IPS DF 6.9 (cell line): ENCODE results near the gene FGF14.

Source experiments
- DNase-seq: peaks from one replicate; pipeline ENCODE4 v3.0.0-alpha.2; 2013; ENCODE audit warnings: low read depth, low spot score
- H3K27ac ChIP-seq: one replicate; pipeline ENCODE4 v1.5.1; 2013; ENCODE audit warnings: low read length, control low read depth
- H3K27me3 ChIP-seq: 2 replicates; pipeline ENCODE4 v1.6.1; 2013; ENCODE audit warnings: mild to moderate bottlenecking, low read length; ENCODE audit not compliant: control insufficient read depth, insufficient read depth
- H3K36me3 ChIP-seq: 2 replicates; pipeline ENCODE4 v1.6.1; 2013; ENCODE audit warnings: low read length; ENCODE audit not compliant: control insufficient read depth, insufficient read depth
- H3K4me1 ChIP-seq: 2 replicates; pipeline ENCODE4 v1.6.1; 2013; ENCODE audit warnings: low read length; ENCODE audit not compliant: control insufficient read depth, insufficient read depth
- H3K4me3 ChIP-seq: 2 replicates; pipeline ENCODE4 v1.5.1; 2013; ENCODE audit warnings: mild to moderate bottlenecking, low read length
- H3K9me3 ChIP-seq: 2 replicates; pipeline ENCODE4 v1.6.1; 2013; ENCODE audit warnings: low read length, inconsistent platforms; ENCODE audit not compliant: control insufficient read depth, insufficient read depth
- WGBS: extraction: QIAGEN DNeasy Blood & Tissue Kit; methylation state at CpG from one replicate; pipeline ENCODE4 v1.1.7; 2013; ENCODE audit warnings: mixed read lengths, missing lambda C conversion rate; ENCODE audit not compliant: insufficient read length, insufficient coverage; 5-methylcytosine and 5-hydroxymethylcytosine counted together

The FGF14 gene

GRCh38 chr13:101917833-101918661 is 483.8 kb downstream of the FGF14 start:
- Histone ChIP-seq H3K4me3 (no peak overlapping the region; the same call in 1 of the 2 replicates), H3K36me3 (no peaks in the 10 kb centered on the region), H3K27ac (no peak overlapping the region), H3K4me1 (no peaks in the 10 kb centered on the region), H3K27me3 (peaks cover 27% of the 10 kb centered on the region), H3K9me3 (no peaks in the 10 kb centered on the region)
- DNase-seq = no peak
- no CpG with 5 or more reads among the region's 14 CpGs for WGBS

DNA sequence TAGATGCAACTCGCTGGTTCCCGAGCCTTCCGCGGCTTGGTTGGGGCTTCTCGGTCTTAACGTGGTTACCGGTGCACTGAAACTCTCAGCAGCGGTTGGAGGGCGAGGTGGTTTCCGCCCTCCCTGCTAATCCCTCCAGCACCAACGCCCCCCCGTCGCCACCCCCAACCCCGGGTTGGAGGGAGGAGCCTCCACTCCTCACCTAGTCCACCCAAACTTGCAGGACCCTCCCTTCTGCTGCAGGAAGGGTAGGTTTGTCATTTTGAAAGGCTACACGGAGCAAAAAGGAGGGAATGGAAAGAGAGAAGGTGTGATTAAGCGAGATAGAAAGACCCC is 484.4 kb downstream of the FGF14 start:
- DNase-seq = no peak
- H3K27me3 ChIP-seq = peaks cover 27% of the 10 kb centered on the region
- H3K27ac ChIP-seq = no peak overlapping the region
- no peaks in the 10 kb centered on the region for H3K4me1 ChIP-seq
- no CpG with 5 or more reads among the region's 16 CpGs for WGBS
- no peaks in the 10 kb centered on the region for H3K9me3 ChIP-seq
- no peaks in the 10 kb centered on the region for H3K36me3 ChIP-seq
- peak overlapping the region; percentile 85; the same call in 1 of the 2 replicates for H3K4me3 ChIP-seq

DNA sequence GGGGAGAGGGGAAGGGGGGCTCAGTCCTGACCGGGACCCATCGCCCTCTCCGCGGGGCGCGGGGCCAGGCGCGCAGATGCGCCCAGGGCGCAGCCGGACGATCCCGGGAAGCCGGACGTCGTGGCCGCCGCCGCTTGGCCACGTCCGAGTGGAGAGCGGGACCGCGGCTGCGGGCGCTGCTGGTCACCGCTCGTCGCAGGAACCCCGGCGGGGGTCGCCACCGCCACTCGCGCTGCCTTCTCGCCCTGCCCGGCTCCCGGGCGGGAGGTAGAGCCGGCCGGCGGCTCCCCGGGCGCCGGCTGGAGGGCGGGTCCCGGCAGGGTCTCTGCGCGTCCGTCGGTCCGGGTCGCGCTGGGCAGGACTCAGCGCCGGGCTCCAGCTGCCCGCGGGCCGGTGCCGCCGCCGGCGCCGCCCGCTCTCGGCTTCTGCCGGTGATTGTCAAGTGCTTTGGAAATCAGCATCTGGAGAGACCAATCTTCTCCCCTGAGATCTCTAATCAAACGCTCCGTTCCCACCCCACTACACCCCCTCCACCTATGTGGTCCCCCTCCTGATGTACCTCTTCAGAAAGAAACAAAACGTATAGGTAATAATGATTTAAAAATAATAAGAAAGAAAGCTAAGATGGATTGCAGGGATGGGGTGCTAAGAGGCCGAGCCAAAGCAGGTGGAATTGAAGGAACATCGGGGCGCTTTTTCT is 484.9 kb downstream of the FGF14 start:
- H3K27ac ChIP-seq = no peak overlapping the region
- H3K9me3 ChIP-seq = no peaks in the 10 kb centered on the region
- DNase-seq = no peak
- peak overlapping the region; percentile 85; the same call in 1 of the 2 replicates for H3K4me3 ChIP-seq
- no peaks in the 10 kb centered on the region for H3K4me1 ChIP-seq
- peaks cover 27% of the 10 kb centered on the region for H3K27me3 ChIP-seq
- no peaks in the 10 kb centered on the region for H3K36me3 ChIP-seq
- no CpG with 5 or more reads among the region's 73 CpGs for WGBS

DNA sequence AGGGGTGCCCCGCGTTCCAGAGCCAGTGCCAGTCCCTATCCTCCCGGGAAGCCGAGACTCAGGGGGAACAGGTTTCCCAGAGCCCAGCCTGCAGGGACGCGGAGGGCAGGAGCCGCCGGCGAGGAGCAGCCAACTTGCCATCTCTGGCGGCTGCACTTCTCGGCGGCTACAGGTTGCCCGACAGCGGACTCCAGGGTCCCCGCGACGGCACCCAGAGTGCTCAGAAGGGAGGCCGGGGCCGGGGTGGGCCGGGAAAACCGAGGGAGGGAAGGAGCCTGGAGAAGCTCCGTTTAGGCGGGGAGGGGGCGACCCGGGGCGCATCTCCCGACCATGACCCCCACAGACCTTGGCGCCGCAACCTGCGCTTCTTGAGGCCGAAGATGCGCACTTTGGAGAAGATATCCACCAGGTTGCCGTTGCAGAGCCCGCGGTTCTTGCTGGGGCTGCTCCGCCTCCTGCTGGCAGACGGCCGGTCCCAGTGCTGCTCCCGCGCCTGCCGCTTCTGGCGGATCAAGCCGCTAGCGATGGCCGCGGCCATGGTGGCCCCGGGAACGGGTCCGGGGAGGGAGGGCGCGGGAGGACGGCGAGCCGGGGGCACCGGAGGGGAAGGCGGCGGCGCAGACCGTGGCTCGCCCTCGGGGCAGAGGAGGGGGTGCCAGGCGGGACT is 485.6 kb downstream of the FGF14 start:
- no CpG with 5 or more reads among the region's 62 CpGs for WGBS
- no peak for DNase-seq
- peak overlapping the region; percentile 85; the same call in 1 of the 2 replicates for H3K4me3 ChIP-seq

DNA sequence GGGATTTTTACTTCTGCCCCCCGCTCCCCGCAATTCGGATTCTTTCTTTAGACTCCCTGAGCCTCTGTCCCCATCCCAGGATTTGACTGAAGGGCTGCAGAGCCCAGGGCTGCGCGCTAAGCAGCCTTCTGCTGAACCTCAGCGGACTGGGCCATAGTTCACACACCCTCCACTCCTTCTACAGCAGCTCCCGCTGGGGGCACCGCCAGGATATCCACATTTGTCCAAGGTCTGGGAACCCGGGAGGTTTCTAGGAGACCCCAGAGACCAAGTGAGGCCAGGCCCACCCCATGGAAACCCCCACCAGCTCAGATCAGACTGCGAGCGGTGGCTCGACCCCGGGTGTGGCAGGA is 486.1 kb downstream of the FGF14 start:
- Histone ChIP-seq H3K4me3 (peak overlapping the region; percentile 85; the same call in 1 of the 2 replicates), H3K27me3 (peaks cover 27% of the 10 kb centered on the region), H3K36me3 (no peaks in the 10 kb centered on the region), H3K9me3 (no peaks in the 10 kb centered on the region), H3K27ac (no peak overlapping the region), H3K4me1 (no peaks in the 10 kb centered on the region)
- no peak for DNase-seq
- no CpG with 5 or more reads among the region's 13 CpGs for WGBS

More for the DNA sequence above, 485.6 kb downstream of the FGF14 start:
- no peaks in the 10 kb centered on the region for H3K36me3 ChIP-seq
- H3K9me3 ChIP-seq = no peaks in the 10 kb centered on the region
- no peaks in the 10 kb centered on the region for H3K4me1 ChIP-seq
- no peak overlapping the region for H3K27ac ChIP-seq
- H3K27me3 ChIP-seq = peaks cover 27% of the 10 kb centered on the region

DNA sequence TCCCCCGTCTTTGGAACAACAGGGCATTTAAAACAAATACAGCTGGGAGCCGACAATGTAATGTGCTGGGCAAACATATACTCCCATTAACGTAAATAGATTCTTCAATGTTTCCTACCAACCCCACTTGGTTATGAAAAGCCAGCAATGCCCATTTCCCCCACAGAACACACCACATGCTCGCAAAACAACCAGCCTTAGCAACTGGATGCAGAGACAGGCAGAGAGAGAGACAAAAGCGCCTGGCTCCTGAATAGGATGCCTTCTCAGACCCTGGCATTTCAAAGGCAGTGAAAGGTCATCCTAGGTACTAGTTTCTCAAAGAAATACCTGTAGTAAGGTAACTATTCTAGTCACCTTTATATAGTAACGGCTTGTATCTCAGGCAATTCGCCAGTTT is 486.5 kb downstream of the FGF14 start:
- no peak overlapping the region for H3K27ac ChIP-seq
- no peaks in the 10 kb centered on the region for H3K4me1 ChIP-seq
- peaks cover 27% of the 10 kb centered on the region for H3K27me3 ChIP-seq
- no CpG with 5 or more reads among the region's 7 CpGs for WGBS
- DNase-seq = no peak
- H3K4me3 ChIP-seq = no peak overlapping the region
- no peaks in the 10 kb centered on the region for H3K36me3 ChIP-seq
- no peaks in the 10 kb centered on the region for H3K9me3 ChIP-seq

- H3K4me3 ChIP-seq = no peak overlapping the region
- H3K4me1 ChIP-seq = no peaks in the 10 kb centered on the region
- peaks cover 11% of the 10 kb centered on the region; the same call in 1 of the 2 replicates for H3K27me3 ChIP-seq
- no peak for DNase-seq
- H3K27ac ChIP-seq = no peak overlapping the region
- no CpG with 5 or more reads among the region's 2 CpGs for WGBS
- no peaks in the 10 kb centered on the region for H3K36me3 ChIP-seq
- H3K9me3 ChIP-seq = no peaks in the 10 kb centered on the region
Measured at GRCh38 chr13:101911752-101912151, 490.1 kb downstream of the FGF14 start.

DNA sequence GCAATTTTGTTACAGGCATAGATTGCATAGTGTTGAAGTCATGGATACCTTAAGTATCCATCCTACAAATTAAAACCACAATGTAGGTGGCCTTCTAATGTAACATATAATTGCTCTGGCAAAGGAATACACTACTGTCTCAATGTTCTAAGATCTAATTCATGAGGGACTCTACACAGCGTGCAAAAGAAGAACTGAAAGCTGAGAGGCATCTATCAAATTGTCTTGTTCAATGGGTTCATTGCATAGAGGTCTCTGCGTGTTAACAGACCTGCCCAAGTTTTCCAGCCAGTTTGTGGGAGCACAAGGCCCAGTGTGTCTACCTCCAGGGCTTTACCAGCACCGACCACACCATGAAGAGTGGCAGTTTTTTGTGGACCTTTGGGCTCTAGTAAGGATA is 498.0 kb downstream of the FGF14 start:
- Histone ChIP-seq H3K36me3 (no peaks in the 10 kb centered on the region), H3K27me3 (no peaks in the 10 kb centered on the region), H3K4me3 (no peak overlapping the region), H3K9me3 (no peaks in the 10 kb centered on the region), H3K27ac (no peak overlapping the region), H3K4me1 (no peaks in the 10 kb centered on the region)
- no peak for DNase-seq
- WGBS = no CpG with 5 or more reads among the region's 3 CpGs

DNA sequence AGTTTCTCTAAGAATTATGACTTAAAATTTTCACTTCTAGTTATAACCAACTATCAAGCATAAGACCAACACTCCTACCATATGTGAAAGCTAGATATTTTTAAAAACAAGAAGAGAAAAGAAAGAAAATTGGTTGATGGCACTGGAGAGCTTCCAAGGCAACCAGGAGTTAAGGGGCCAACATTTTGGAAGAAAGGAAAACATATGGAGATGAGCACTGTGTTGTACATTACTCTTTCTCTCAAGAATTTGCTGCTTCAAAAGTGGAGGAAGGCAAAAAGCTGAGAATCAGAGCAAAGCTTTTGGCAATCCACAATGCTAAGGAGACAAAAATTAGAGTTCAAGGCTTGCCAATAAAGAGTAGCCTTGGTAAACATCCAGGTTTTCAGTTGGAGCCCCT is 503.2 kb downstream of the FGF14 start:
- no peaks in the 10 kb centered on the region for H3K4me1 ChIP-seq
- no peak overlapping the region for H3K27ac ChIP-seq
- no peaks in the 10 kb centered on the region for H3K36me3 ChIP-seq
- no peaks in the 10 kb centered on the region for H3K9me3 ChIP-seq
- no peak for DNase-seq
- no peak overlapping the region for H3K4me3 ChIP-seq
- no peaks in the 10 kb centered on the region for H3K27me3 ChIP-seq

DNA sequence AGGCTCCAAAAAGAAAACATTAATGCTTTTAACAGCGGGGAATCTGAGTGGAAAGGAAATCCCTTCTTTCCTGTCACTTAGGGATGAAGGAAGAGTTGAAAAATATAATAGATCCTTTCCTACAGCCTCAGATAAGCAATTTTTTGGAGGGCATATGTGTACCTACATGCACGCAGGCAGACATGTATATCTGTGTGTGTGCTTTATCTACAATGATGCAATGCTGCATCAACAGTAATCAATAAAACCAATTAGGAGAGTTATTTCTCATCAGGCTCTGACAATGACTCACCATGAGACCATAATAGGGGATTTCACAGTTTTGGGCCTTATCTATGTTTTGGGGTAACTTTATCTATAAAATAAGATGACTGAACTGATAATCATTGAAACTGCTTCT is 505.3 kb downstream of the FGF14 start:
- Histone ChIP-seq H3K36me3 (no peaks in the 10 kb centered on the region), H3K9me3 (no peaks in the 10 kb centered on the region), H3K27ac (no peak overlapping the region), H3K4me3 (no peak overlapping the region), H3K4me1 (no peaks in the 10 kb centered on the region), H3K27me3 (no peaks in the 10 kb centered on the region)
- no CpG with 5 or more reads among the region's 2 CpGs for WGBS
- no peak for DNase-seq
